H1 (cell line): ENCODE measurements around the gene SPDYE2B. TPM values are rescaled to one million over a fixed set of nuclear protein-coding genes. Genes with fewer than 3 reads are reported as not detected.
"Not testable (repeated sequence)": the region's sequence is repeated elsewhere in the genome, so short reads cannot be mapped to it uniquely, and the experiment has no call there.

ENCODE experiments used
- CTCF ChIA-PET: fragments of 300-600 bp; sonication (Branson Sonifier 250); formaldehyde crosslinking; loops from one replicate; lab custom pipeline; 2021; ENCODE audit not compliant: partially characterized antibody; lab: Charles Lee
- POLR2A ChIA-PET: fragments of 300-600 bp; sonication (Branson Sonifier 250); formaldehyde crosslinking; loops from one replicate; lab custom pipeline; 2021; ENCODE audit warnings: inconsistent platforms; ENCODE audit not compliant: partially characterized antibody; lab: Charles Lee
- DNase-seq, 2 experiments: peaks; one replicate each; pipeline versions ENCODE4 v3.0.0 to v3.0.0-alpha.2; 2010 to 2022; ENCODE audit warnings: low spot score in 2 of 2, low read depth in 1 of 2, mixed read lengths in 1 of 2
- FAIRE-seq: peaks from 2 replicates; lab custom pipeline; 2011; peaks lifted over from hg19 to GRCh38; lab: Jason Lieb, UNC
- H2AFZ ChIP-seq: 2 replicates; pipeline ENCODE4 v1.8.1; 2012; ENCODE audit warnings: low read length, inconsistent platforms
- H2AK5ac ChIP-seq: 2 replicates; pipeline ENCODE4 v1.6.1; 2013; ENCODE audit warnings: low read depth, low read length
- H2BK120ac ChIP-seq: replicated peaks from 2 replicates; pipeline ENCODE3; 2013; ENCODE audit warnings: low read depth, low read length, inconsistent platforms
- H2BK12ac ChIP-seq: 2 replicates; pipeline ENCODE4 v1.6.1; 2013; ENCODE audit warnings: low read depth, low read length
- H2BK15ac ChIP-seq: 2 replicates; pipeline ENCODE4 v1.6.1; 2013; ENCODE audit warnings: low read length
- H2BK20ac ChIP-seq: 2 replicates; pipeline ENCODE4 v1.6.1; 2013; ENCODE audit warnings: low read length
- H2BK5ac ChIP-seq: 2 replicates; pipeline ENCODE4 v1.6.1; 2013; ENCODE audit warnings: low read depth, low read length
- H3K14ac ChIP-seq: 2 replicates; pipeline ENCODE4 v1.6.1; 2013; ENCODE audit warnings: inconsistent platforms; ENCODE audit not compliant: insufficient read length
- H3K18ac ChIP-seq: 2 replicates; pipeline ENCODE4 v1.6.1; 2013; ENCODE audit warnings: low read length; ENCODE audit errors: extremely low read depth
- H3K23ac ChIP-seq: 2 replicates; pipeline ENCODE4 v1.6.1; 2013; ENCODE audit warnings: inconsistent platforms; ENCODE audit not compliant: insufficient read length
- H3K23me2 ChIP-seq: 2 replicates; pipeline ENCODE4 v1.6.1; 2013; ENCODE audit warnings: low read depth, low read length
- H3K27ac ChIP-seq: 2 replicates; pipeline ENCODE4 v1.6.1; 2011; ENCODE audit warnings: low read depth, low read length, inconsistent platforms
- H3K27me3 ChIP-seq, 4 experiments: replicated peaks in 1 of 4; 1 replicate in 1 of 4; 2 replicates in 3 of 4; pipeline versions ENCODE4 v1.6.1 to v1.8.1; 2011 to 2013; ENCODE audit warnings: low read length in 3 of 4, mild to moderate bottlenecking in 3 of 4, inconsistent platforms in 2 of 4, mixed read lengths in 2 of 4, moderate library complexity in 1 of 4; ENCODE audit not compliant: control insufficient read depth in 3 of 4, insufficient read depth in 3 of 4; ENCODE audit errors: extremely low read depth in 1 of 4
- H3K36me3 ChIP-seq, 4 experiments: 2 replicates each; pipeline versions ENCODE4 v1.6.1 to v1.8.1; 2011 to 2013; ENCODE audit warnings: mild to moderate bottlenecking in 4 of 4, low read length in 3 of 4, moderate library complexity in 2 of 4, control low read depth in 1 of 4, inconsistent platforms in 1 of 4; ENCODE audit not compliant: insufficient read depth in 4 of 4, control insufficient read depth in 2 of 4
- H3K4ac ChIP-seq: replicated peaks from 2 replicates; pipeline ENCODE3; 2013; ENCODE audit warnings: low read length, low read depth, mixed read lengths, inconsistent platforms; ENCODE audit not compliant: insufficient read length
- H3K4me1 ChIP-seq, 4 experiments: replicated peaks in 1 of 4; 1 replicate in 1 of 4; 2 replicates in 3 of 4; pipeline versions ENCODE4 v1.6.1 to v1.8.1; 2011 to 2013; ENCODE audit warnings: low read length in 3 of 4, inconsistent platforms in 2 of 4, mixed read lengths in 1 of 4; ENCODE audit not compliant: insufficient read depth in 4 of 4, control insufficient read depth in 3 of 4
- H3K4me2 ChIP-seq, 2 experiments: 2 replicates each; pipeline versions ENCODE4 v1.6.1 to v1.8.1; 2011 to 2013; ENCODE audit warnings: low read depth in 2 of 2, low read length in 2 of 2, control low read depth in 1 of 2, inconsistent platforms in 1 of 2, mild to moderate bottlenecking in 1 of 2; ENCODE audit not compliant: insufficient read depth in 1 of 2
- H3K4me3 ChIP-seq, 4 experiments: fragments of 200-600, 300-600 bp in 1 of 4; sonication (generic), shearing (Covaris generic), sonication (Bioruptor Twin) in 1 of 4; 2 replicates each; pipeline versions ENCODE4 v1.5.1 to v1.8.1; 2011 to 2016; ENCODE audit warnings: low read length in 4 of 4, low read depth in 3 of 4, control low read depth in 2 of 4, inconsistent platforms in 2 of 4, mild to moderate bottlenecking in 2 of 4, mixed read lengths in 1 of 4, moderate library complexity in 1 of 4; ENCODE audit not compliant: insufficient read depth in 2 of 4; ENCODE audit errors: extremely low read depth in 1 of 4
- H3K56ac ChIP-seq: replicated peaks from 2 replicates; pipeline ENCODE3; 2013; ENCODE audit warnings: low read depth, mild to moderate bottlenecking, mixed read lengths, low read length, inconsistent platforms; ENCODE audit not compliant: insufficient read length
- H3K79me1 ChIP-seq: 2 replicates; pipeline ENCODE4 v1.6.1; 2013; ENCODE audit warnings: low read depth, low read length, control low read depth
- H3K79me2 ChIP-seq, 2 experiments: 2 replicates each; pipeline versions ENCODE4 v1.6.1 to v1.8.1; 2012 to 2013; ENCODE audit warnings: low read length in 2 of 2, mild to moderate bottlenecking in 2 of 2, inconsistent platforms in 1 of 2; ENCODE audit not compliant: insufficient read depth in 2 of 2, control insufficient read depth in 1 of 2
- H3K9ac ChIP-seq, 4 experiments: replicated peaks in 1 of 4; 1 replicate in 1 of 4; 2 replicates in 3 of 4; pipeline versions ENCODE4 v1.6.1 to v1.8.1; 2011 to 2013; ENCODE audit warnings: low read depth in 3 of 4, low read length in 3 of 4, control low read depth in 2 of 4, mild to moderate bottlenecking in 2 of 4, moderate library complexity in 2 of 4, inconsistent platforms in 1 of 4; ENCODE audit errors: extremely low read depth in 1 of 4
- H3K9me3 ChIP-seq, 2 experiments: 2 replicates each; pipeline versions ENCODE4 v1.6.1 to v1.8.1; 2012 to 2013; ENCODE audit warnings: mild to moderate bottlenecking in 2 of 2, moderate library complexity in 2 of 2, control low read depth in 1 of 2, inconsistent platforms in 1 of 2, low read depth in 1 of 2, low read length in 1 of 2, mixed read lengths in 1 of 2; ENCODE audit not compliant: insufficient read depth in 2 of 2
- H4K20me1 ChIP-seq, 2 experiments: replicated peaks in 1 of 2; 2 replicates each; pipeline versions ENCODE3 to v1.8.1; 2011 to 2013; ENCODE audit warnings: inconsistent platforms in 2 of 2, low read length in 2 of 2, mild to moderate bottlenecking in 1 of 2; ENCODE audit not compliant: insufficient read depth in 2 of 2, control insufficient read depth in 1 of 2
- H4K5ac ChIP-seq: 2 replicates; pipeline ENCODE4 v1.6.1; 2013; ENCODE audit warnings: low read length, low read depth, mixed read lengths, inconsistent platforms; ENCODE audit not compliant: insufficient read length
- H4K8ac ChIP-seq: 2 replicates; pipeline ENCODE4 v1.8.0; 2013; ENCODE audit warnings: mild to moderate bottlenecking, moderate library complexity, low read length, inconsistent platforms; ENCODE audit not compliant: insufficient read depth; ENCODE audit errors: extremely low read depth
- H4K91ac ChIP-seq: replicated peaks from 2 replicates; pipeline ENCODE3; 2013; ENCODE audit warnings: low read length, mixed read lengths, inconsistent platforms; ENCODE audit not compliant: insufficient read length
- WGBS, 2 experiments: shearing (Covaris generic) in 1 of 2; methylation state at CpG; one replicate each; pipeline versions ENCODE4 v1.1.6 to v1.1.7; 2013 to 2015; ENCODE audit warnings: low lambda C conversion rate in 2 of 2, mixed read lengths in 2 of 2, inconsistent platforms in 1 of 2, low coverage in 1 of 2, missing lambda C conversion rate in 1 of 2; ENCODE audit not compliant: insufficient replicate concordance in 2 of 2, insufficient coverage in 1 of 2, insufficient read length in 1 of 2; ENCODE audit errors: extremely low coverage in 1 of 2, missing lambda C conversion rate in 1 of 2; 5-methylcytosine and 5-hydroxymethylcytosine counted together
- polyA plus RNA-seq, 7 experiments: library from polyadenylated mRNA; depleted of rRNA in 3 of 7; stranded (reverse) in 5 of 7; unstranded in 2 of 7; fragments of >200 nt in 5 of 7; fragments of 200-250 nt in 2 of 7; gene quantifications; 1 replicate in 5 of 7; 2 replicates in 1 of 7; 4 replicates in 1 of 7; pipeline versions ENCODE4 v1.2.1 to v1.2.3, GENCODE V29; 2011 to 2013; ENCODE audit warnings: missing spikeins in 2 of 7, mixed read lengths in 2 of 7
- total RNA-seq: library from RNA; stranded (reverse); fragmentation: NEBNext Ultra II Directional; extraction: Animal tissue kit (Norgen Biotek cat#: 25700); gene quantifications from 2 replicates; pipeline ENCODE4 v1.2.1, GENCODE V29; 2021

Gene SPDYE2B
- total and polyA plus RNA-seq, 2 of the 8 experiments (the other 6 are each of a cell fraction or from before 2014, with no cell fraction given): not detected

GRCh38 chr7:102689436-102690282, 39.5 kb downstream of the SPDYE2B start:
- 0% methylated on average over 1 of the region's 74 CpGs; no CpG with 5 or more reads in 1 of the 2 experiments for WGBS, 2 experiments
- H2BK15ac ChIP-seq, CTCF ChIA-PET, H4K20me1 ChIP-seq, H4K91ac ChIP-seq, H2BK12ac ChIP-seq, H2AFZ ChIP-seq, H3K9me3 ChIP-seq, H2BK120ac ChIP-seq, FAIRE-seq, H3K56ac ChIP-seq, H2AK5ac ChIP-seq, H2BK5ac ChIP-seq, H3K14ac ChIP-seq, H3K27ac ChIP-seq, POLR2A ChIA-PET, DNase-seq, H3K79me1 ChIP-seq, H3K36me3 ChIP-seq, H3K4me1 ChIP-seq, H3K4me2 ChIP-seq, H3K18ac ChIP-seq, H4K8ac ChIP-seq, H2BK20ac ChIP-seq, H3K9ac ChIP-seq, H3K23me2 ChIP-seq, H3K27me3 ChIP-seq, H3K23ac ChIP-seq, H3K4ac ChIP-seq, H3K79me2 ChIP-seq, H3K4me3 ChIP-seq, H4K5ac ChIP-seq: not testable (repeated sequence)

- H2BK120ac ChIP-seq, H3K4me3 ChIP-seq, H3K23ac ChIP-seq, H3K79me1 ChIP-seq, CTCF ChIA-PET, H2BK15ac ChIP-seq, H4K91ac ChIP-seq, H3K9ac ChIP-seq, H3K4me2 ChIP-seq, H2AK5ac ChIP-seq, H3K4ac ChIP-seq, H3K9me3 ChIP-seq, H3K14ac ChIP-seq, H2BK20ac ChIP-seq, H3K79me2 ChIP-seq, H3K27ac ChIP-seq, POLR2A ChIA-PET, H3K36me3 ChIP-seq, H4K8ac ChIP-seq, H3K27me3 ChIP-seq, H4K5ac ChIP-seq, H2BK5ac ChIP-seq, H3K56ac ChIP-seq, H3K4me1 ChIP-seq, H3K23me2 ChIP-seq, H3K18ac ChIP-seq, H4K20me1 ChIP-seq, H2AFZ ChIP-seq, FAIRE-seq, H2BK12ac ChIP-seq, DNase-seq: not testable (repeated sequence)
- 97% methylated on average over 4 of the region's 6 CpGs; no CpG with 5 or more reads in 1 of the 2 experiments for WGBS, 2 experiments
These were observed 40.5 kb downstream of the SPDYE2B start for GRCh38 chr7:102690602-102691001.
